GM12891 (cell line): Measurements from ENCODE around the gene SCRN3.

ENCODE experiments used
- DNase-seq: peaks from one replicate; pipeline ENCODE4 v3.0.0; 2011; ENCODE audit warnings: low spot score; ENCODE audit not compliant: insufficient read length
- FAIRE-seq: peaks from 2 replicates; lab custom pipeline; 2011; peaks lifted over from hg19 to GRCh38; lab: Jason Lieb, UNC
- PAX5 ChIP-seq: IDR thresholded peaks from 2 replicates; pipeline ENCODE4 v1.6.1; 2011; ENCODE audit warnings: low read length, moderate library complexity, mild to moderate bottlenecking; ENCODE audit not compliant: insufficient read depth, severe bottlenecking
- POLR2A ChIP-seq: IDR thresholded peaks from 2 replicates; pipeline ENCODE4 v1.6.1; 2011; ENCODE audit warnings: low read depth, low read length, control low read depth
- POLR2AphosphoS5 ChIP-seq: IDR thresholded peaks from 2 replicates; pipeline ENCODE4 v1.6.1; 2011; ENCODE audit warnings: low read depth, low read length, control low read depth
- POU2F2 ChIP-seq: IDR thresholded peaks from 2 replicates; pipeline ENCODE4 v1.6.1; 2011; ENCODE audit warnings: low read depth, mild to moderate bottlenecking, control low read depth, low read length, moderate library complexity
- SPI1 ChIP-seq: IDR thresholded peaks from 2 replicates; pipeline ENCODE4 v1.6.1; 2011; ENCODE audit warnings: low read depth, low read length, control low read depth
- TAF1 ChIP-seq: IDR thresholded peaks from 2 replicates; pipeline ENCODE4 v1.6.1; 2011; ENCODE audit warnings: low read depth, low read length, control low read depth

Gene SCRN3

GRCh38 chr2:174477759-174478158 is 82.2 kb downstream of the SCRN3 start:
- FAIRE-seq (no peak), DNase-seq (no peak)
- TF ChIP-seq POLR2A: no peak
- TF ChIP-seq TAF1: no peak
- TF ChIP-seq PAX5: no peak
- no peak for TF ChIP-seq POU2F2
- no peak for TF ChIP-seq POLR2AphosphoS5
- TF ChIP-seq SPI1: no peak
